Left forelimb (tissue), 1 donor: ENCODE measurements around the gene THEM5.

Source experiments
- DNase-seq: peaks from one replicate; pipeline ENCODE4 v3.0.0-alpha.2; 2018; ENCODE audit warnings: low spot score

The THEM5 gene

GRCh38 chr1:151839457-151840403 lies 13.8 kb downstream of the THEM5 start, which contains the start of gene C2CD4D:
Gene C2CD4D (minus strand): TSS chr1:151839820. CDS start chr1:151838989, 831 bp downstream.
- no peak for DNase-seq

- DNase-seq = no peak
Measured at GRCh38 chr1:151839082-151839412, 14.5 kb downstream of the THEM5 start.

DNA sequence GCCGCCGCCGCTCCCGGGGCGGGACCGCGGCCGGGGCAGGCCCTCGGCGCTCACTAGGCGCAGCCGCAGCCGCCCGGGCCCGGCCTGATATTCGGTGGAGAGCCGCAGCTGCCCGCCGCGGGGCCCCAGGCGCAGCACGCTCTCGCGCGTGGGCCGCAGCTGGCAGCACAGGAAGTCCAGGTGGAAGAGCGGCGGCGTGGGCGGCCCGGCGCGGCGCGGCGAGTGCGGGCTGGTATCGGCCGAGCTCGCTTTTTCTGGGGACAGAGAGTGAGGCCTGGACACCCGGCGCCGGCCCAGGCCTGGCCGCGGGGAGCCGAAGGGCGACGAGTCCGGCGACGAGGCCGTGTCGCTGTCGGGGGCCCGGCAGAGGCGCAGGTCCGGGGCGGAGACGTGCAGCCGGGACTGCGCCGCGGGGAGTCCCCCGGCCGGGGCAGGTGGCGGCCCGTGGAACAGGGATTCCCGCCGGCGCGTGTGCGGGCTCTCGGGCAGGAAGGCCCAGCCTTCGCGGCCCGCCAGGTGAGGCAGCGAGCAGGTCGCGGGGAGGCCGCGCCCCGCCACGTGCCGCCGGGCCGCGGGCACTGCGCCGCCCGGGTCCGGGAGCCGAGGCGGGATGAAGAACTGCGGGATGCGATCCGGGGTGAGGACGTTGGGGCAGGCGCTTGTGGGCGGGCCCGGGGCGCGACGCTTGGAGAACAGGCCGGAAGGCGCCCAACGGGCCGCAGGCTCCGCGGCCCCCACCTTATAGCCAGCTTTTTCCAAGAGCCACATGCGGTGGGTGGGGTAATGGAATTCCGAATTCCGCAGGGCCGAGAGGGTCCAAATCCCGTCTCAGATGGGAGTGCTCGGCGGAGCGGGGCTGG lies 15.1 kb downstream of the THEM5 start:
- DNase-seq = no peak

GRCh38 chr1:151837884-151838221 lies 15.7 kb downstream of the THEM5 start:
- no peak for DNase-seq

DNA sequence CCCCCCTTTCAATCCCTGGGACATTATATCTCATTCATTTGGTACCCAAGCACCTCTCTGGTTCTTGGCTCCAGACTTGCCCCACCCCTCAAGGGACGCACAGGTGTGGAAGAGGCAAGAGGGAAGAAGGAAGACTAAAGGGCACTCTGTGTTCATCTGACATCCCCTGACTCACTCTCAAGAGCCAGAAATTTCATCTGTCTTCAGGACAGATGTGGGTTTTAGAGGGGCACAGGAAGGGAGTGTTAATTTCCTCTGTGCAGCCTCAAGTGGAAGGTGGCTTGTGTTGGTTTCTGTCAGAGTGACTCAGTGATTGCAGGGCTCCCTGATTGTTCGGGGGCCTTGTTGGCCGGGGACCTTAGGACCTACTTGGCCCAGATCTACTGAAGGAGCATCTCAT lies 16.3 kb downstream of the THEM5 start:
- DNase-seq = no peak

GRCh38 chr1:151835596-151835995 lies 17.9 kb downstream of the THEM5 start:
- DNase-seq = no peak

GRCh38 chr1:151834239-151834638 lies 19.3 kb downstream of the THEM5 start:
- DNase-seq = no peak

GRCh38 chr1:151833172-151833900 lies 20.2 kb downstream of the THEM5 start:
- DNase-seq = no peak

- no peak for DNase-seq
Measured at GRCh38 chr1:151832318-151832980, 21.1 kb downstream of the THEM5 start.

- no peak for DNase-seq
Measured at GRCh38 chr1:151831605-151832004, 21.9 kb downstream of the THEM5 start, which contains the start of gene RORC. Gene RORC (minus strand): TSS chr1:151831802. CDS start chr1:151831764, 38 bp downstream.

DNA sequence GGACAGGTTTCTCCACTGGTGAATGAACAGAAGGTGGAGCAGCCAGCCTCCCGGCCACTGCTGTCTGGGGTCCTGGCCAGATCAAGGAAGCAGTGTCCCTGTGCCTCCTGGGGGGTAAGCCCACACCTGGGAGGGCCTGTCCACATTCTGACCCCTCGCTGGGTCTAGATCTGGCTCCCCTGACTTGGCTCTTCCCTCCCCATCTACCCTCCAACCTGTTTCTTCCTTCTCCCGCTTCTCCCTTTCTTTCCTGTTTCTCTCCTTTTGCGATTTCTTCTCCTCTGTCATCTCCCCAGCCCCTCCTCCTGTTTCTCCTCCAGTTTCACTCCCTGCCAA lies 22.3 kb downstream of the THEM5 start:
- no peak for DNase-seq

DNA sequence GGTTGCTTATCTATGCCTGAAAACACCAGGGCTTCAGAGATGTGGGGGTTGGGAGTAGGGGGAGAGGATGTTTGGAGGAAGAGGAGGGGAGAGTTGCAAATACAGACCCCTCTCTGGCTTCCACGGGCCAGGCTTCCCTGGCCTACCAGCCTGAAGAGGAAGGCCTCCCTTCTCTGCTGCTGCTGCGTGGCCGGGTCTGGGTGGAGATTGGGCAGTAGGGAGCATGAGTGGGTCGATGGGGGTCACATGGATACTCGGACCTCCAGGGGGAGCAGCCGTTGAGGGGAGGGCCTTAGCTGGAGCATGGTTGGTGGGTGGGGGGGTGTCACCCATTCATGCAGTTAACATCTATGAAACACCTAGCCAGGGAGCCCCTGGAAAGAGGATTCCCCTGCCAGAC lies 23.5 kb downstream of the THEM5 start:
- DNase-seq = no peak

DNA sequence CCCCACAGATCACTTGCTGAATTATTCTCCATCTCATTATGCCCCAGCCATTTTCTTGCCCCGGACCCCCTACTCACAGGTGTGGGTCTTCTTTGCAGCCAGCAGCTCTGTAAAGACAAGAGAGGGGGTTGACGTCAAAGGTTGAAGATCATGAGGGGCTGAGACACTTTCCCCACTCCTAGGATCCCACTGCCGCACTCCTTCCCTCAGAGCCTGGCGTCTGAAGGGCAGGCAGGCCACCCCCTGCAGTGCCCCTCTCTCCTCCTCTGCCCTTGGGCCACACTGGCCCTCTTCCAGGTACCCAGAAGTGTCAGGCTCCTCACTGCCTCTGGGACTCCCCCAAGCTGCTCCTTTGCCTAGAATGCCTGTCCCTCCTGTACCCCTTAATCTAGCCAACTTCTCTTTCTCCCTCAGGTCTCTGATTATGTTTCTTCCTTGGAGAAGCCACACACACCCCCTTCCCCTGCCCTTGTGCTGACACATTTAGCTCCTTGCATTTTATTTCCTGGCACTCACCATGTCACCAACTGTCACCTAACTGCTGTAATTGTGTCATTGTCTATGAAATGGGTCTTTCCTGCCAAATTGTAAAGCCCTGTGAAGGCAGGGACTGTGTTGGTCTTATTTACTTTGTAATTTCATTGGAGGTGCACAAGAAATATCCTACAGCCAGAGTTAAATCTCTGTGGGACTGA lies 24.0 kb downstream of the THEM5 start:
- DNase-seq = no peak

- no peak for DNase-seq
Measured at GRCh38 chr1:151828921-151829320, 24.6 kb downstream of the THEM5 start.

DNA sequence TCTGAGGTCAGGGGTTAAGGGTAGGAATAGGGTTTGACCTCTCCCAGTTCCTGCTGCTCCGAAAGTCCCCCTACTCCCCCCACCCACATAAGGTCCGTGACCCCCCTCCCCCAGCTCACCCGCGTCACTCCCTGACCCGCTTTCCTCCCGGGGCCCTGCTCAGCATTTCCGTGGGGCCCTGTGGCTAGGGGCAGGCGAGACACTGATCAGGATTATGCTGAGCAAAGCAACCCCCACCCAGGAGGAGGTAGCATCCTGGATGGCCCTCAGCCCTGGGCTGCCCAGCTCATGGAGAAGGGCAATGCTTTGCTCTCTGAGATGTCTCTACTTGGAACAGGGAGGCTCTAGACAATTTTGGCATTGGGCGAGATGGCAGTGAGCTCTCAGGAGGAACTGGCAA lies 25.7 kb downstream of the THEM5 start:
- DNase-seq = no peak

DNA sequence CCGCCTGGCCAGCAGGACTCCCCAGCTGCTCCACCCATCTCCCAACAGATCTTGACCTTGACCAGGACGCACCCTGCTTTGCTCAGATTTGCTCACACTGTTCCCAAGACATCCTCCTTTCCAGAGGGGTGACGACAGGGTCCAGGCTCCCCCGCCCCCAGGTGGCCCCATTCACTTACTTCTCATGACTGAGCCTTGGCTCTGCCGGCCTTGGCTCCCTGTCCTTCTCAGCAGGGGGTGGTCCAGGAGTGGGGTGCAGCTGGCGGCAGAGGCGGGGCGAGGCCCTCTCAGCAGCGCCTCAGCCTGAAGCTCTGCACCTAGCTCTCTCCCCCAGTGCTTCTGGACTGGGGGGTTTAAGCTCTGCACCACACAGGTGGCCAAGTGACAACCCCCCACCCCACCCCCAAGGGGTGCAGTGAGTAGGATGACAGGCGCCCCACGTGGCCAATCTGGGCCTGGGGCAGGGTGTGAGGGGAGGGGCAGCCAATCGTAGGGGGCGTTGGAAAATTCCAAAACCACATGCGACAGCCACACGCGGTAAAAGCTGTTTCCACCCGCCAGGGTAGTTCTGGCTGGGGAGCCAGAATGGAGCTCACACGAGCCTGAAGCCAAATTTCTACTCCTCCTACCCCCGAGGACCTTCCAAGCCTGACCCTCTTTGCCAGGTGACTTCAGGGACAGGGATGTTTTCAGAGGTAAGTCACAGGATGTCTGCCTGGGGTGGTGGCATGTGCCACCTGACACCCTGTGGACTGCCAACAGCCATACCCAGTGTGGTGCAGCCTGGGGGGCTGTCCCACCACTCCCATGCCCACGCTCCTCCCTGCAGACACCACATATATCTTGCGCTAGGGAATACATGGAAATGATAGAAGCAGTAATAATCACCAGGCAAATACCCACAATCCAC lies 27.5 kb downstream of the THEM5 start:
- DNase-seq = no peak

- no peak for DNase-seq
Measured at GRCh38 chr1:151825204-151825603, 28.3 kb downstream of the THEM5 start.

DNA sequence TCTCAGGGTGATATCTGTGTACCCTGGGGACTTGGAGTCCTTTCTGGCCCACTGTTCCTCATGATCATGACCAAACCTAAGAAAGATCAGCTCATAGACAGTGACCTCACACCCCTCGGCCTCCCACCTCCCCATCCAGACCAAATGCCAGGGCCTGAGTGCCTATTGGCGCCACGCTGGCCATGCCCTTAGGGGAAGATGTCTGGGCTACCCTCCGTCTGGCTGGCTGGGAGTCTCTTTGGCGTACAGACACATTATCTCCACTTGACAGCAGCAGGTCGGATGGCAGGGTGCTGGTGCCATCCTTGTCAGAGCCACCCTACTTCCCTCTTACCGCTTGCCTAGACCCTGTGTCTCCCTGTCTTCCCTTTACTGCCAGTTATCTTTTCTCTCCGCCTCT lies 30.3 kb downstream of the THEM5 start:
- DNase-seq = no peak

- no peak for DNase-seq
Measured at GRCh38 chr1:151822404-151822803, 31.1 kb downstream of the THEM5 start.

GRCh38 chr1:151820940-151821339 lies 32.6 kb downstream of the THEM5 start:
- DNase-seq = no peak
